Measurements from ENCODE around the gene PILRB. TPM values are rescaled to one million over a fixed set of nuclear protein-coding genes. Genes with fewer than 3 reads are reported as not detected.

Gene PILRB
- polyA plus RNA-seq, 1 donor, result 20.7 TPM

- peak; percentile 58 for DNase-seq (ENCODE audit: low read depth)
These were observed 49.6 kb downstream of the PILRB start for GRCh38 chr7:100407285-100408180.

GRCh38 chr7:100411101-100411500 is 53.2 kb downstream of the PILRB start:
- DNase-seq (ENCODE audit: low read depth), result no peak

- DNase-seq (ENCODE audit: low read depth), result no peak
These were observed 55.4 kb downstream of the PILRB start for GRCh38 chr7:100413346-100413745.

DNA sequence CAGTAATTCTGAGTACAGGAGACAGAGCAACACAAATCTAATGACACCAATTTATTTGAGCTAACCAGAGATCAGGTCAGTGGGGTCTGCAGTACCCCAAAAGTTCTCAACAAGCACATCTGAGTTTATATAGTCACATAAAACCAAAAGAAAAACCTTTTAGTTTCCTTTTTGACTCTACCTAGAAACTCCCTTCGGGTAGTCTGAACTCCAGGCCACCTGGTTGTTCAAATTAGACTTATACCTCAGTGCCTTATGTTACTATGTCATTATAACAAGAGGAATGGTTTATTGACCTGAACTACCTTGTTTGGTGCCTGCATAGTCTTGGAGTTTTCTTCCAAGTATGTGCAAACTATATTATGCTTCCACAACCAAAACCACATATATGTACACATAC is 56.0 kb downstream of the PILRB start:
- no peak for DNase-seq (ENCODE audit: low read depth)

DNA sequence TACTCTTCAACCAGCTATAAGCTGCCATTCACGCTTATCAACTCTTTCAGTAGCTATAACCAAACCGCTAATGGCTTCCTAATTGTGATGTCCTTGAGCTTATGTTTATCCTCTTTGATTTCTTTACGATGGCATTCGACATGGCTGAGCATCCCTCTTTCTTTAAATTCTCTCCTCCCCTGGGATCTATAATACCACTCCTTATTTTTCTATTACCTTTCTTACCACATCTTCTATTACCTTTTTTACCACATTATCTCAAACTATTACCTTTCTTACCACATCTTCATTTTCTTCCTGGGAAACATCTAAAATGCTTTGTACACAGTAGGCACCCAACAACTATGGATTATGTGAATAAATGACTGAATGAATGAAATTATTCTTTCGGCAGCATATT is 57.5 kb downstream of the PILRB start:
- no peak for DNase-seq (ENCODE audit: low read depth)

Other genes starting within 250 kb of the PILRB start
- 35.3 TPM for gene TAF6, start 238.8 kb upstream of the PILRB start, polyA plus RNA-seq (ENCODE audit: insufficient read length)
- 33.8 TPM for gene CNPY4, start 238.5 kb upstream of the PILRB start, polyA plus RNA-seq (ENCODE audit: insufficient read length)
- gene MBLAC1, start 231.2 kb upstream of the PILRB start, polyA plus RNA-seq (ENCODE audit: insufficient read length), result 1.5 TPM
- gene LAMTOR4, start 209.2 kb upstream of the PILRB start, polyA plus RNA-seq (ENCODE audit: insufficient read length), result 54.1 TPM
- 13.0 TPM for gene TRAPPC14, start 199.4 kb upstream of the PILRB start, polyA plus RNA-seq (ENCODE audit: insufficient read length)
- 9.2 TPM for gene GAL3ST4, start 189.5 kb upstream of the PILRB start, polyA plus RNA-seq (ENCODE audit: insufficient read length)
- 6.3 TPM for gene GPC2, start 180.7 kb upstream of the PILRB start, polyA plus RNA-seq (ENCODE audit: insufficient read length)
- 21.2 TPM for gene STAG3, start 180.2 kb upstream of the PILRB start, polyA plus RNA-seq (ENCODE audit: insufficient read length)
- gene PVRIG, start 138.2 kb upstream of the PILRB start, polyA plus RNA-seq (ENCODE audit: insufficient read length), result 9.1 TPM
- 5.7 TPM for gene SPDYE3, start 50.4 kb upstream of the PILRB start, polyA plus RNA-seq (ENCODE audit: insufficient read length)
- gene PILRA, start 15.4 kb downstream of the PILRB start, polyA plus RNA-seq (ENCODE audit: insufficient read length), result 2.6 TPM
- 5.9 TPM for gene ZCWPW1, start 70.6 kb downstream of the PILRB start, polyA plus RNA-seq (ENCODE audit: insufficient read length)
- gene MEPCE, start 71.7 kb downstream of the PILRB start, polyA plus RNA-seq (ENCODE audit: insufficient read length), result 34.2 TPM
- gene PPP1R35, start 78.4 kb downstream of the PILRB start, polyA plus RNA-seq (ENCODE audit: insufficient read length), result 16.7 TPM
- 1.7 TPM for gene SPACDR, start 106.1 kb downstream of the PILRB start, polyA plus RNA-seq (ENCODE audit: insufficient read length)
- 49.8 TPM for gene TSC22D4, start 121.1 kb downstream of the PILRB start, polyA plus RNA-seq (ENCODE audit: insufficient read length)
- 1.8 TPM for gene NYAP1, start 125.8 kb downstream of the PILRB start, polyA plus RNA-seq (ENCODE audit: insufficient read length)
- gene AGFG2, start 181.1 kb downstream of the PILRB start, polyA plus RNA-seq (ENCODE audit: insufficient read length), result 10.4 TPM
- gene SAP25, start 215.8 kb downstream of the PILRB start, polyA plus RNA-seq (ENCODE audit: insufficient read length), result 3.5 TPM
- 25.3 TPM for gene LRCH4, start 228.0 kb downstream of the PILRB start, polyA plus RNA-seq (ENCODE audit: insufficient read length)
- gene FBXO24, start 228.2 kb downstream of the PILRB start, polyA plus RNA-seq (ENCODE audit: insufficient read length), result 1.0 TPM
- gene PCOLCE, start 244.2 kb downstream of the PILRB start, polyA plus RNA-seq (ENCODE audit: insufficient read length), result 224 TPM

All from forelimb muscle (tissue), 1 donor.